Prostate gland (tissue), 2 donors: ENCODE results near the gene ARHGAP25. TPM values are rescaled to one million over a fixed set of nuclear protein-coding genes. Genes with fewer than 3 reads are reported as not detected.

Experiments used
- DNase-seq: peaks from one replicate; pipeline ENCODE4 v3.0.0-alpha.2; 2019; ENCODE audit warnings: low spot score
- H3K27ac ChIP-seq, 2 donors: fragments of 200-600 bp; sonication (generic); 2 replicates each; pipeline ENCODE4 v1.5.1; 2017 to 2019
- H3K27me3 ChIP-seq: fragments of 200-600 bp; sonication (generic); replicated peaks from 2 replicates; pipeline ENCODE4 v1.5.1; 2019; ENCODE audit not compliant: insufficient read depth
- H3K36me3 ChIP-seq, 2 donors: fragments of 200-600 bp; sonication (generic); 1 replicate in 1 of 2; 2 replicates in 1 of 2; pipeline versions ENCODE4 v1.5.1 to v1.8.1; 2017 to 2019
- H3K4me1 ChIP-seq: fragments of 200-600 bp; sonication (generic); replicated peaks from 2 replicates; pipeline ENCODE4 v1.5.1; 2019
- H3K4me3 ChIP-seq, 2 donors: fragments of 200-600 bp; sonication (generic); 2 replicates each; pipeline ENCODE4 v1.5.1; 2017 to 2019
- H3K9me3 ChIP-seq: fragments of 200-600 bp; sonication (generic); 2 replicates; pipeline ENCODE4 v1.5.1; 2017
- POLR2A ChIP-seq: fragments of 450-650 bp; IDR thresholded peaks from one replicate; pipeline ENCODE4 v1.6.1; 2016; ENCODE audit warnings: antibody characterized with exemption, mild to moderate bottlenecking
- POLR2AphosphoS5 ChIP-seq: sonication (generic); formaldehyde crosslinking; IDR thresholded peaks from one replicate; pipeline ENCODE4 v1.6.1; 2017; ENCODE audit warnings: antibody characterized with exemption
- WGBS: methylation state at CpG from one replicate; pipeline ENCODE4 v1.1.5; 2018; 5-methylcytosine and 5-hydroxymethylcytosine counted together
- intact Hi-C: fragments of 100-400 bp; cut with DNase I; formaldehyde crosslinking; loops from one replicate; pipeline ENCODE4 v1.14.2; 2022
- total RNA-seq, 2 donors: library from RNA; depleted of rRNA; stranded (reverse); fragments of >200 nt; gene quantifications; one replicate each; pipeline ENCODE4 v1.1.0, GENCODE V29; 2016
- TF ChIP-seq, protein P1 (sequence below), 4 experiments: fragments of 200-600 bp in 2 of 4; fragments of 450-650 bp in 2 of 4; sonication (generic) in 2 of 4; IDR thresholded peaks; 1 replicate in 3 of 4; 2 replicates in 1 of 4; pipeline ENCODE4 v1.5.1; 2016 to 2019; ENCODE audit warnings: antibody characterized with exemption in 4 of 4, mild to moderate bottlenecking in 2 of 4, moderate library complexity in 2 of 4

Gene ARHGAP25
- total RNA-seq, 2 donors from 2014 or later: 5.0 to 6.2 TPM

DNA sequence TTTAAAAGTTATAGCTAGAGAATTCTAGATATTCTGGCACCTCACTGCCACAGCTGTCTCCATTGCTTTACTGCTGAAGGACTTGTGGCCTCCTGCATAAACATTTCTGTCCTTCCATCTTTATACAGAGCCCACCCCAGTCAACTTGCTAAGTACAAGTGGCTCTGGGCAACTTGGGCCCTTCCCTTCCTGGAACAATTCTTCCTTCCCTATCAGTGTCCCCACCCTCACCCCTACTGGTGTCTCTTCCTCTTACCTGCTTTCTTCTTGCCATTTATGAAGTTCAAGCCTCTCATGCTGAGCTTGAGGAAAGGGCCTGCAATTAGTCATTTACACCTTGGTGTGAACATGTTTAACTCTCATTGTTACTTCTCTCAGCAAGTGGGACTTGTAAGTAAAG lies 45.0 kb downstream of the ARHGAP25 start:
- DNase-seq: no peak
- H3K36me3 ChIP-seq: no peaks in the 10 kb centered on the region
- H3K9me3 ChIP-seq: no peaks in the 10 kb centered on the region
- no peaks in the 10 kb centered on the region for H3K4me1 ChIP-seq
- no peak overlapping the region for H3K27ac ChIP-seq
- TF ChIP-seq, protein P1, sequence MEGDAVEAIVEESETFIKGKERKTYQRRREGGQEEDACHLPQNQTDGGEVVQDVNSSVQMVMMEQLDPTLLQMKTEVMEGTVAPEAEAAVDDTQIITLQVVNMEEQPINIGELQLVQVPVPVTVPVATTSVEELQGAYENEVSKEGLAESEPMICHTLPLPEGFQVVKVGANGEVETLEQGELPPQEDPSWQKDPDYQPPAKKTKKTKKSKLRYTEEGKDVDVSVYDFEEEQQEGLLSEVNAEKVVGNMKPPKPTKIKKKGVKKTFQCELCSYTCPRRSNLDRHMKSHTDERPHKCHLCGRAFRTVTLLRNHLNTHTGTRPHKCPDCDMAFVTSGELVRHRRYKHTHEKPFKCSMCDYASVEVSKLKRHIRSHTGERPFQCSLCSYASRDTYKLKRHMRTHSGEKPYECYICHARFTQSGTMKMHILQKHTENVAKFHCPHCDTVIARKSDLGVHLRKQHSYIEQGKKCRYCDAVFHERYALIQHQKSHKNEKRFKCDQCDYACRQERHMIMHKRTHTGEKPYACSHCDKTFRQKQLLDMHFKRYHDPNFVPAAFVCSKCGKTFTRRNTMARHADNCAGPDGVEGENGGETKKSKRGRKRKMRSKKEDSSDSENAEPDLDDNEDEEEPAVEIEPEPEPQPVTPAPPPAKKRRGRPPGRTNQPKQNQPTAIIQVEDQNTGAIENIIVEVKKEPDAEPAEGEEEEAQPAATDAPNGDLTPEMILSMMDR (IDR thresholded peaks at IDR 0.05): no peak
- TF ChIP-seq POLR2AphosphoS5 (no peak), POLR2A (no peak)
- H3K4me3 ChIP-seq: no peak overlapping the region
- H3K27me3 ChIP-seq: no peaks in the 10 kb centered on the region
- intact Hi-C loops: no loop called here

DNA sequence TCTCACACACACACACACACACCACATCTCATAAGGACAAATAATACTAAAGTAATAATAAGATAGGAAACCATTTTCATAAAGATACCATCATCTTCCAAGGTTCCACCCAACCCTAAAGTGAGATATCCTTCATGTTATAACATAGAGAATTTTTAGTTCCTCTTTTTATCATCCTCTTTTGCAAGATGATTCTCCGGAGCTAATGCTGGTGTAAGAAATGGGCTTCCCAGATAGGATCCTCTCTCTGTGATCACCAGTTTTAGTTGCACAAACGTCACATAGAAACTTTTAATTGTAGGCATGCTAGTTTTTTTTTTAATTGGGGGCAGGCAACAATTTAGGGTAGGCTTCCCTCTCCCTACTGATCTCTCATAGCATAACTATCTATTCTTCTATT lies 49.6 kb downstream of the ARHGAP25 start:
- no peaks in the 10 kb centered on the region for H3K27me3 ChIP-seq
- H3K4me3 ChIP-seq: no peak overlapping the region
- no peaks in the 10 kb centered on the region for H3K36me3 ChIP-seq
- WGBS: 79% methylated on average over 2 of the region's 2 CpGs
- no peaks in the 10 kb centered on the region for H3K4me1 ChIP-seq
- no peak for TF ChIP-seq POLR2A
- no peak for TF ChIP-seq POLR2AphosphoS5
- TF ChIP-seq, protein P1 (IDR thresholded peaks at IDR 0.05): no peak
- no peaks in the 10 kb centered on the region for H3K9me3 ChIP-seq
- DNase-seq: no peak
- intact Hi-C loops: no loop called here
- H3K27ac ChIP-seq: no peak overlapping the region

DNA sequence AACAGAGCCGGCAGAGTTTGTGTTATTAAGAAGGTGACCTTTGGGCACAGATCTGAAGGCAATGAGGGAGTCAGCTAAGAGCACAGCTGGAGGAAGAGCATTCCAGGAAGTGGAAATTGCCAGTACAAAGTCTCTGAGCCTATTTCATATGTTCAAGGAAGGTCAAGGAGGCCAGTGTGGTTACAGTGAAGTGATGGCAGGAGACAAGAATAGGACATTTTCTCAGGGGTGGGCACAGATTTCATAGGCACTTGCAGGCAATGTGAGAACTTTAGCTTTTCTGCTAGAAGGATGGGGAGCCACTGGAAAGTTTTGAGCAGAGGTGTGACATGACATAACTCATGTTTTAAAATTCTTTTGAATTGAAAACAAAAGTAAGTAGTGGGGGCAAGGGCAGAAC lies 50.3 kb downstream of the ARHGAP25 start:
- no peak overlapping the region for H3K27ac ChIP-seq
- H3K36me3 ChIP-seq: no peaks in the 10 kb centered on the region
- 59% methylated on average over 1 of the region's 1 CpG for WGBS
- no peaks in the 10 kb centered on the region for H3K4me1 ChIP-seq
- no peak for DNase-seq
- H3K9me3 ChIP-seq: no peaks in the 10 kb centered on the region
- H3K4me3 ChIP-seq: no peak overlapping the region
- TF ChIP-seq POLR2A (no peak), POLR2AphosphoS5 (no peak)
- TF ChIP-seq, protein P1 (IDR thresholded peaks at IDR 0.05): no peak
- intact Hi-C loops: no loop called here
- H3K27me3 ChIP-seq: no peaks in the 10 kb centered on the region

DNA sequence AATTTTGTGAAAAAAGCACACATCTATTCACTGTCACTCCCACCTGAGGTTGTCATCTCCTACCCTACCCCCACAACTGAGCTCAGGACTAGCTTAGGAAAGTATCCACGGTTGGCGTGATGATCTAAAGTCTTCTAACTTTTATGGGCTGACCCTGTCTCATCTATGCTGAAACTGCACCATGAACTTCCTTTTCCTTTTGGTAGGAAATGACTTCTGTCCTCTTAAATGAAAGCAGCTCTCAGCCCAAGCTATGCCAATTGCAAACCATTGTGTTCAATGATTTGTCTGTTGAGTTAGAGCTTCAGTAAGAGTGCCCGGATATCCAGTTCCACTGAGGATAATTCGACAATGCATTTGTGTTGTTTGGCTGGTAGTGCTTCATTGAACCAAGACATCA lies 52.7 kb downstream of the ARHGAP25 start:
- H3K4me1 ChIP-seq: no peaks in the 10 kb centered on the region
- H3K4me3 ChIP-seq: no peak overlapping the region
- 70% methylated on average over 4 of the region's 4 CpGs for WGBS
- TF ChIP-seq, protein P1 (IDR thresholded peaks at IDR 0.05): no peak
- TF ChIP-seq POLR2AphosphoS5: no peak
- TF ChIP-seq POLR2A: no peak
- H3K9me3 ChIP-seq: no peaks in the 10 kb centered on the region
- no peak overlapping the region for H3K27ac ChIP-seq
- no peaks in the 10 kb centered on the region for H3K27me3 ChIP-seq
- no peak for DNase-seq
- no peaks in the 10 kb centered on the region for H3K36me3 ChIP-seq
- intact Hi-C loops: no loop called here

DNA sequence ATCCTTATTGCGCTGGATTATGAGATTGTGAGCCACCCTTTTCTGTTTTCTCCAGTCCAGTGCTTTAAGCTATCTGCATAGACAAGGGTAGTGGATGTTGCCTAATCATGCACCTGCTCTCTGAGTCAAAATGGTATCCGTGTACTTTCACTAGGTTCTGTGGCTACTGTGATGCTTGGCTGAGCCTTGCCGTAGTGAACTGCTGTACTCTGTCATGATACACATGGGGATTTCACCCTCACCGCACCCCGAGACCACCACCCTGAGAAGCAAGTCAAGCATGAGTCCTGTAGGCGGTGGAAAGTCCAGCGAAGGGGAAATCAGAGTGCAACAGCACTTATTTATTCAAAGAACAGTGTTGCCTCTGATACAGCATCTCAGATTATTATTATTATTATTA lies 55.0 kb downstream of the ARHGAP25 start:
- intact Hi-C loops: no loop called here
- Histone ChIP-seq H3K27me3 (no peaks in the 10 kb centered on the region), H3K36me3 (no peaks in the 10 kb centered on the region), H3K4me3 (no peak overlapping the region), H3K27ac (no peak overlapping the region), H3K4me1 (no peaks in the 10 kb centered on the region), H3K9me3 (no peaks in the 10 kb centered on the region)
- DNase-seq: no peak
- 96% methylated on average over 7 of the region's 7 CpGs for WGBS
- TF ChIP-seq POLR2A (no peak), POLR2AphosphoS5 (no peak)
- TF ChIP-seq, protein P1 (IDR thresholded peaks at IDR 0.05): no peak
